H54 (cell line): ENCODE data around the gene CETN1.

Source experiments
- DNase-seq: peaks from one replicate; pipeline ENCODE4 v3.0.0; 2011; ENCODE audit warnings: low spot score, mixed read lengths; ENCODE audit not compliant: insufficient read length
- FAIRE-seq: peaks from 3 replicates; lab custom pipeline; 2011; peaks lifted over from hg19 to GRCh38; lab: Jason Lieb, UNC
- POLR2A ChIP-seq: IDR thresholded peaks from 2 replicates; pipeline ENCODE4 v1.6.1; 2011; ENCODE audit warnings: low read depth, mild to moderate bottlenecking, low read length

The CETN1 gene

GRCh38 chr18:600107-600506 is 19.9 kb downstream of the CETN1 start:
- DNase-seq (no peak), FAIRE-seq (no peak)
- no peak for TF ChIP-seq POLR2A

GRCh38 chr18:604771-605170 is 24.6 kb downstream of the CETN1 start:
- no peak for TF ChIP-seq POLR2A
- DNase-seq (no peak), FAIRE-seq (no peak)

- no peak for FAIRE-seq
- no peak for DNase-seq
- TF ChIP-seq POLR2A, result no peak
These were observed 27.8 kb downstream of the CETN1 start for GRCh38 chr18:607930-608329.

- TF ChIP-seq POLR2A, result no peak
- DNase-seq (no peak), FAIRE-seq (no peak)
These were observed 30.2 kb downstream of the CETN1 start for GRCh38 chr18:610214-610928.

GRCh38 chr18:612156-612555 is 32.0 kb downstream of the CETN1 start:
- DNase-seq, result no peak
- FAIRE-seq, result no peak
- no peak for TF ChIP-seq POLR2A

GRCh38 chr18:614193-614592 is 34.0 kb downstream of the CETN1 start:
- FAIRE-seq, result no peak
- no peak for DNase-seq
- TF ChIP-seq POLR2A, result no peak

GRCh38 chr18:615092-615521 is 34.9 kb downstream of the CETN1 start:
- no peak for FAIRE-seq
- no peak for TF ChIP-seq POLR2A
- no peak for DNase-seq

- no peak for DNase-seq
- no peak for TF ChIP-seq POLR2A
- FAIRE-seq, result peak; percentile 11
These were observed 35.6 kb downstream of the CETN1 start for GRCh38 chr18:615773-616172.

- FAIRE-seq (peak; percentile 76), DNase-seq (no peak)
- no peak for TF ChIP-seq POLR2A
These were observed 36.3 kb downstream of the CETN1 start for GRCh38 chr18:616380-616995.

GRCh38 chr18:617970-618504 is 37.9 kb downstream of the CETN1 start:
- FAIRE-seq (no peak), DNase-seq (no peak)
- no peak for TF ChIP-seq POLR2A

GRCh38 chr18:618618-619017 is 38.4 kb downstream of the CETN1 start:
- DNase-seq, result no peak
- no peak for TF ChIP-seq POLR2A
- FAIRE-seq, result no peak

- no peak for TF ChIP-seq POLR2A
- FAIRE-seq, result peak; percentile 70
- DNase-seq, result peak; percentile 42
These were observed 41.3 kb downstream of the CETN1 start for GRCh38 chr18:621291-622043.

- FAIRE-seq (no peak), DNase-seq (no peak)
- no peak for TF ChIP-seq POLR2A
These were observed 42.1 kb downstream of the CETN1 start for GRCh38 chr18:622289-622688.
